ENCODE measurements around the gene COA1.

COA1 gene

GRCh38 chr7:43593010-43593409 lies 136.3 kb downstream of the COA1 start:
- Histone ChIP-seq H3F3A (ENCODE audit: insufficient read depth, low read length) (no peaks in the 10 kb centered on the region), H2AFZ (ENCODE audit: low read length) (no peak overlapping the region), H3K4me2 (ENCODE audit: low read depth, low read length) (no peak overlapping the region), H3K79me2 (ENCODE audit: low read length) (peaks cover 95% of the 10 kb centered on the region), H3K9me3 (replicated peaks; ENCODE audit: insufficient read depth, low read length) (no peaks in the 10 kb centered on the region), H3K4me3 (ENCODE audit: low read length) (no peak overlapping the region), H3K9me2 (replicated peaks; ENCODE audit: insufficient read depth, low read length) (no peaks in the 10 kb centered on the region), H3K4me1 (ENCODE audit: low read length) (peaks cover 37% of the 10 kb centered on the region), H3K27me3 (replicated peaks; ENCODE audit: insufficient read depth, low read length) (no peaks in the 10 kb centered on the region), H3K27ac (ENCODE audit: low read length) (no peak overlapping the region), H3K9ac (ENCODE audit: low read length) (no peak overlapping the region), H3K36me3 (replicated peaks; ENCODE audit: insufficient read depth, low read length) (no peaks in the 10 kb centered on the region; the same call in 1 of the 2 replicates), H4K20me1 (ENCODE audit: insufficient read depth, low read length) (peaks cover 6% of the 10 kb centered on the region; the same call in 1 of the 2 replicates)
- TF ChIP-seq EZH2phosphoT487 (IDR thresholded peaks at IDR 0.05; ENCODE audit: low read length): no peak
- TF ChIP-seq EZH2 (optimal IDR thresholded peaks at IDR 0.05; ENCODE audit: low read depth, low read length): no peak
- no peak for TF ChIP-seq CTCF (IDR thresholded peaks at IDR 0.05; ENCODE audit: low read length)
- no peak for DNase-seq

GRCh38 chr7:43592326-43592725 lies 137.0 kb downstream of the COA1 start:
- no peak overlapping the region for H3K4me3 ChIP-seq (ENCODE audit: low read length)
- H2AFZ ChIP-seq (ENCODE audit: low read length): no peak overlapping the region
- no peak overlapping the region for H3K4me2 ChIP-seq (ENCODE audit: low read depth, low read length)
- no peak overlapping the region for H3K27ac ChIP-seq (ENCODE audit: low read length)
- no peaks in the 10 kb centered on the region for H3K9me2 ChIP-seq (replicated peaks; ENCODE audit: insufficient read depth, low read length)
- H3K4me1 ChIP-seq (ENCODE audit: low read length): peaks cover 44% of the 10 kb centered on the region
- DNase-seq: no peak
- H3F3A ChIP-seq (ENCODE audit: insufficient read depth, low read length): no peaks in the 10 kb centered on the region
- no peaks in the 10 kb centered on the region for H3K9me3 ChIP-seq (replicated peaks; ENCODE audit: insufficient read depth, low read length)
- no peaks in the 10 kb centered on the region for H3K27me3 ChIP-seq (replicated peaks; ENCODE audit: insufficient read depth, low read length)
- no peak overlapping the region for H3K9ac ChIP-seq (ENCODE audit: low read length)
- peaks cover 6% of the 10 kb centered on the region; the same call in 1 of the 2 replicates for H4K20me1 ChIP-seq (ENCODE audit: insufficient read depth, low read length)
- no peaks in the 10 kb centered on the region; the same call in 1 of the 2 replicates for H3K36me3 ChIP-seq (replicated peaks; ENCODE audit: insufficient read depth, low read length)
- H3K79me2 ChIP-seq (ENCODE audit: low read length): peaks cover 98% of the 10 kb centered on the region
- TF ChIP-seq EZH2phosphoT487 (IDR thresholded peaks at IDR 0.05; ENCODE audit: low read length) (no peak), CTCF (IDR thresholded peaks at IDR 0.05; ENCODE audit: low read length) (no peak), EZH2 (optimal IDR thresholded peaks at IDR 0.05; ENCODE audit: low read depth, low read length) (no peak)

GRCh38 chr7:43591558-43592180 lies 137.7 kb downstream of the COA1 start:
- Histone ChIP-seq H3K27ac (ENCODE audit: low read length) (no peak overlapping the region), H3F3A (ENCODE audit: insufficient read depth, low read length) (peaks cover 3% of the 10 kb centered on the region; the same call in 1 of the 2 replicates), H3K9ac (ENCODE audit: low read length) (no peak overlapping the region), H3K9me3 (replicated peaks; ENCODE audit: insufficient read depth, low read length) (no peaks in the 10 kb centered on the region), H3K27me3 (replicated peaks; ENCODE audit: insufficient read depth, low read length) (no peaks in the 10 kb centered on the region), H3K4me3 (ENCODE audit: low read length) (no peak overlapping the region), H3K36me3 (replicated peaks; ENCODE audit: insufficient read depth, low read length) (no peaks in the 10 kb centered on the region), H3K9me2 (replicated peaks; ENCODE audit: insufficient read depth, low read length) (no peaks in the 10 kb centered on the region), H4K20me1 (ENCODE audit: insufficient read depth, low read length) (peaks cover 6% of the 10 kb centered on the region; the same call in 1 of the 2 replicates), H2AFZ (ENCODE audit: low read length) (no peak overlapping the region), H3K4me1 (ENCODE audit: low read length) (peaks cover 44% of the 10 kb centered on the region), H3K4me2 (ENCODE audit: low read depth, low read length) (no peak overlapping the region), H3K79me2 (ENCODE audit: low read length) (peaks cover 99% of the 10 kb centered on the region)
- no peak for TF ChIP-seq EZH2phosphoT487 (IDR thresholded peaks at IDR 0.05; ENCODE audit: low read length)
- no peak for TF ChIP-seq CTCF (IDR thresholded peaks at IDR 0.05; ENCODE audit: low read length)
- no peak for TF ChIP-seq EZH2 (optimal IDR thresholded peaks at IDR 0.05; ENCODE audit: low read depth, low read length)
- no peak for DNase-seq
